PC-9 (cell line): ENCODE results near the gene CMC1. TPM values are rescaled to one million over a fixed set of nuclear protein-coding genes. Genes with fewer than 3 reads are reported as not detected.

Source experiments
- BruUV-seq: library from RNA; stranded (reverse); fragments of 400-500 nt; replicated peaks from 2 replicates; lab custom pipeline; 2021; lab: Mats Ljungman, UMichigan
- CTCF ChIA-PET: fragments of 300-600 bp; sonication (Branson Sonifier 250); formaldehyde crosslinking; loops from one replicate; lab custom pipeline; 2022; ENCODE audit warnings: antibody characterized with exemption; lab: Charles Lee
- POLR2A ChIA-PET: fragments of 300-600 bp; sonication (Branson Sonifier 250); formaldehyde crosslinking; loops from one replicate; lab custom pipeline; 2022; ENCODE audit warnings: antibody characterized with exemption; ENCODE audit not compliant: unreplicated experiment; lab: Charles Lee
- DNase-seq, 2 experiments: peaks; one replicate each; pipeline versions ENCODE4 v3.0.0 to v3.0.0-alpha.2; 2015 to 2022; ENCODE audit warnings: mixed read lengths in 1 of 2
- H2AFZ ChIP-seq: fragments of 200-600 bp; sonication (generic); 2 replicates; pipeline ENCODE4 v1.8.1; 2017; ENCODE audit warnings: antibody characterized with exemption
- H3F3A ChIP-seq: fragments of 200-600 bp; sonication (generic); 2 replicates; pipeline ENCODE4 v1.8.1; 2017; ENCODE audit warnings: antibody characterized with exemption, mild to moderate bottlenecking, low read depth; ENCODE audit not compliant: insufficient read depth
- H3K27ac ChIP-seq: fragments of 200-600 bp; sonication (generic); 2 replicates; pipeline ENCODE4 v1.6.1; 2016; ENCODE audit warnings: mixed run types
- H3K27me3 ChIP-seq: fragments of 200-600 bp; sonication (generic); 2 replicates; pipeline ENCODE4 v1.6.1; 2016; ENCODE audit warnings: low read depth, mixed run types; ENCODE audit not compliant: insufficient read depth
- H3K36me3 ChIP-seq: fragments of 200-600 bp; sonication (generic); 2 replicates; pipeline ENCODE4 v1.6.1; 2016; ENCODE audit warnings: low read depth, mixed run types
- H3K4me1 ChIP-seq: fragments of 200-600 bp; sonication (generic); replicated peaks from 2 replicates; pipeline ENCODE4 v1.6.1; 2016; ENCODE audit warnings: mixed run types; ENCODE audit not compliant: insufficient read depth
- H3K4me2 ChIP-seq: fragments of 200-600 bp; sonication (generic); 2 replicates; pipeline ENCODE4 v1.6.1; 2017; ENCODE audit warnings: mixed run types
- H3K4me3 ChIP-seq: fragments of 200-600 bp; sonication (generic); 2 replicates; pipeline ENCODE4 v1.6.1; 2016; ENCODE audit warnings: mixed run types
- H3K79me2 ChIP-seq: fragments of 200-600 bp; sonication (generic); 2 replicates; pipeline ENCODE4 v1.6.1; 2017; ENCODE audit warnings: low read depth, mixed run types
- H3K9me2 ChIP-seq: fragments of 200-600 bp; sonication (generic); 2 replicates; pipeline ENCODE4 v1.8.1; 2017; ENCODE audit warnings: mild to moderate bottlenecking; ENCODE audit not compliant: insufficient read depth
- H3K9me3 ChIP-seq: fragments of 200-600 bp; sonication (generic); 2 replicates; pipeline ENCODE4 v1.8.1; 2016; ENCODE audit warnings: low read depth; ENCODE audit not compliant: insufficient read depth
- H4K20me1 ChIP-seq: fragments of 200-600 bp; sonication (generic); 2 replicates; pipeline ENCODE4 v1.8.1; 2017; ENCODE audit not compliant: insufficient read depth
- EZH2 ChIP-seq: fragments of 200-600 bp; sonication (generic); IDR thresholded peaks from 2 replicates; pipeline ENCODE4 v1.8.0; 2017; ENCODE audit warnings: antibody characterized with exemption, low read depth
- intact Hi-C: fragments of 100-400 bp; cut with micrococcal nuclease; formaldehyde crosslinking; loops from one replicate; pipeline ENCODE4 v1.10.0; 2022; ENCODE audit not compliant: unreplicated experiment
- total RNA-seq: library from RNA; stranded (reverse); gene quantifications from 2 replicates; pipeline ENCODE4 v1.2.3, GENCODE V29; 2021
- TF ChIP-seq, protein P1 (sequence below): fragments of 200-600 bp; sonication (generic); conservative IDR thresholded peaks from 2 replicates; pipeline ENCODE4 v1.6.1; 2017; ENCODE audit warnings: mixed run types, antibody characterized with exemption, mild to moderate bottlenecking, moderate library complexity

Gene CMC1
- total RNA-seq, 1 experiment from 2014 or later = 33.8 TPM

DNA sequence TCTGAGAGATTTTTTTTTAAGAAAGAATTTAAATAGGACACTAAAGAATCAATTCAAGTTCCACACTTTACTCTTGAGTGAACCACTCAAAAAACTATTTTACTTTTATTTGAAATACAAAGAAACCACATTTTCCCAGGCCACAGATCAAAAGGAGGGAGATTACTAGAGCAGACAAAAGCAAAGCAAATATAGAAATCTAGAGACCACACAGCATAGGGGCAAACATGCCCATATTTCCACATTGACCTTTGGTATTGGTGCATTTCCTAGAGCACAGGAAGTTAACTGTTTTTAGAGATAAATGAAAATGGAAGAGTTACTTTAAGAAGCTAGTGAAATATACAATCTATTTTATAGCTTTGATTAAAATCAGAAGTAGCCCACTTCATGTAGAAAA lies 79.6 kb downstream of the CMC1 start:
- Histone ChIP-seq H3K27ac (no peak overlapping the region), H3K27me3 (no peaks in the 10 kb centered on the region), H3K4me3 (no peak overlapping the region), H2AFZ (no peak overlapping the region), H3K4me1 (no peaks in the 10 kb centered on the region), H3K36me3 (peaks cover 13% of the 10 kb centered on the region; the same call in 1 of the 2 replicates), H3K9me2 (no peaks in the 10 kb centered on the region), H3K79me2 (no peaks in the 10 kb centered on the region), H3K9me3 (no peaks in the 10 kb centered on the region), H3F3A (no peaks in the 10 kb centered on the region), H3K4me2 (no peak overlapping the region), H4K20me1 (no peaks in the 10 kb centered on the region)
- CTCF ChIA-PET = interaction anchor here (0.8 kb wide), 1 partner anchor 1187 kb away, joined by 3 read pairs; no protein-coding TSS in a partner anchor
- TF ChIP-seq, protein P1, sequence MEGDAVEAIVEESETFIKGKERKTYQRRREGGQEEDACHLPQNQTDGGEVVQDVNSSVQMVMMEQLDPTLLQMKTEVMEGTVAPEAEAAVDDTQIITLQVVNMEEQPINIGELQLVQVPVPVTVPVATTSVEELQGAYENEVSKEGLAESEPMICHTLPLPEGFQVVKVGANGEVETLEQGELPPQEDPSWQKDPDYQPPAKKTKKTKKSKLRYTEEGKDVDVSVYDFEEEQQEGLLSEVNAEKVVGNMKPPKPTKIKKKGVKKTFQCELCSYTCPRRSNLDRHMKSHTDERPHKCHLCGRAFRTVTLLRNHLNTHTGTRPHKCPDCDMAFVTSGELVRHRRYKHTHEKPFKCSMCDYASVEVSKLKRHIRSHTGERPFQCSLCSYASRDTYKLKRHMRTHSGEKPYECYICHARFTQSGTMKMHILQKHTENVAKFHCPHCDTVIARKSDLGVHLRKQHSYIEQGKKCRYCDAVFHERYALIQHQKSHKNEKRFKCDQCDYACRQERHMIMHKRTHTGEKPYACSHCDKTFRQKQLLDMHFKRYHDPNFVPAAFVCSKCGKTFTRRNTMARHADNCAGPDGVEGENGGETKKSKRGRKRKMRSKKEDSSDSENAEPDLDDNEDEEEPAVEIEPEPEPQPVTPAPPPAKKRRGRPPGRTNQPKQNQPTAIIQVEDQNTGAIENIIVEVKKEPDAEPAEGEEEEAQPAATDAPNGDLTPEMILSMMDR = no peak
- no peak for TF ChIP-seq EZH2
- intact Hi-C loops = no loop called here
- POLR2A ChIA-PET = interaction anchor here (0.7 kb wide), 1 partner anchor 9 kb away, joined by 9 read pairs; no protein-coding TSS in a partner anchor
- DNase-seq = no peak
- no TSS peak for BruUV-seq

DNA sequence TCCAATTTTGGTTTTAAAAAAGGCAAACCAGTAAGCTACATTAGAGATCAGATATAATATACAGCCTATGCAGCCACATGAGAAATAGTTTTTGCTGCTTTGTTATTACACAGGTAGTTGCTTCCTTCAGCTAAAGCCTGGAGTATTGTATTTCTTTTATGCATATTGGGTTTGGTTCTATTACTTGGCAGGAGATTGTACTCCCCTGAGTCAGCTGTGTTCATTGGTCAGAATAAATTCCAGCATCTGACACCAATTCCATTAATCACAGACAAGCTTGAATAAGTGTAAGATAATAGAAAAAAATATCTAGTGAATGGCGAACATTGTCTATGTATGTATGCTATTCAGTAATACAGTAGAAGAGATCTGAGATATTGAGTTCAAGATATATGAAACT lies 81.0 kb downstream of the CMC1 start:
- no peak overlapping the region for H2AFZ ChIP-seq
- no peak overlapping the region for H3K4me2 ChIP-seq
- no peak for DNase-seq
- intact Hi-C loops = no loop called here
- no peak overlapping the region for H3K4me3 ChIP-seq
- H3F3A ChIP-seq = no peaks in the 10 kb centered on the region
- CTCF ChIA-PET = no interaction called here
- H3K79me2 ChIP-seq = no peaks in the 10 kb centered on the region
- H3K27ac ChIP-seq = no peak overlapping the region
- no peaks in the 10 kb centered on the region for H4K20me1 ChIP-seq
- no TSS peak for BruUV-seq
- no peaks in the 10 kb centered on the region for H3K9me3 ChIP-seq
- peaks cover 13% of the 10 kb centered on the region; the same call in 1 of the 2 replicates for H3K36me3 ChIP-seq
- H3K27me3 ChIP-seq = no peaks in the 10 kb centered on the region
- no peaks in the 10 kb centered on the region for H3K9me2 ChIP-seq
- no peaks in the 10 kb centered on the region for H3K4me1 ChIP-seq
- POLR2A ChIA-PET = no interaction called here
- TF ChIP-seq, protein P1 = no peak
- TF ChIP-seq EZH2 = no peak

DNA sequence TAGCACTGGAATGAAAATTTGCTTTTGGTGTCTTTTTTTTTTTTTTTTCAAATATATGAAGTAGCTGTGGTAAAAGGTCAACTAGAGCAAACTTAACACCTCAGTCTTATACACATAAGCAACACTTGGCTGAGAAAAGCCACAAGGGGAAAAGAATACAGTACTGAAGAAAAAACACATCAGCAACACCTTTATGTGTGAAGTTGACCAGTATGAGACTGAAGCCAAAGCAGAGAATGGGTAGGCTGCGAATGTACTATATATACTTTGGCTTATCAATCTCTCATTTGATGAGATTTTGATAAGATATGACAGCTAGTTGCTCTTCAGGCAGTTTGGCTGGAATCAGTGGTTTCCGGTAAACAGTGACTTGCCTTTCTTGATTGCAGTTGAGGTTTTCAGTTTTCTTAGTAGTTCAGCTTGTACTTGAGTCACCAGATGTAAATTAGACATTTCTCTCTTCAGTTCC lies 85.1 kb downstream of the CMC1 start:
- Histone ChIP-seq H2AFZ (no peak overlapping the region), H3K9me2 (no peaks in the 10 kb centered on the region), H3K36me3 (peaks cover 5% of the 10 kb centered on the region; the same call in 1 of the 2 replicates), H4K20me1 (peaks cover 3% of the 10 kb centered on the region; the same call in 1 of the 2 replicates), H3K9me3 (no peaks in the 10 kb centered on the region), H3K79me2 (no peaks in the 10 kb centered on the region), H3K27ac (no peak overlapping the region), H3K4me1 (no peaks in the 10 kb centered on the region), H3K4me3 (no peak overlapping the region), H3F3A (no peaks in the 10 kb centered on the region), H3K4me2 (no peak overlapping the region), H3K27me3 (no peaks in the 10 kb centered on the region)
- ChIA-PET CTCF (interaction anchor here (0.6 kb wide), 1 partner anchor 69 kb away, joined by 4 read pairs; no protein-coding TSS in a partner anchor), POLR2A (no interaction called here)
- no peak for DNase-seq
- no TSS peak for BruUV-seq
- intact Hi-C loops = no loop called here
- TF ChIP-seq, protein P1 = no peak
- no peak for TF ChIP-seq EZH2
